HepG2 (cell line): ENCODE measurements around the gene PRKCE. TPM values are rescaled to one million over a fixed set of nuclear protein-coding genes. Genes with fewer than 3 reads are reported as not detected.
A peak's percentile ranks its signal among the peaks of the same experiment; 100 is the strongest.

Source experiments
- AGO2 ChIP-seq: fragments of 200-400 bp; formaldehyde crosslinking; optimal IDR thresholded peaks from 2 replicates; pipeline ENCODE3; 2017; ENCODE audit warnings: mild to moderate bottlenecking, low read depth, low read length, moderate library complexity
- ARNT2 ChIP-seq: sonication (generic); formaldehyde crosslinking; IDR thresholded peaks from 2 replicates; pipeline ENCODE4 v1.8.0; 2022; ENCODE audit warnings: mild to moderate bottlenecking, low read depth, missing genetic modification reagents, moderate library complexity
- CEBPG ChIP-seq: IDR thresholded peaks from 2 replicates; pipeline ENCODE4 v1.6.1; 2016
- FOXA3 ChIP-seq: IDR thresholded peaks from 2 replicates; pipeline ENCODE4 v1.6.1; 2016; ENCODE audit warnings: missing genetic modification reagents, missing compliant biosample characterization
- LCORL ChIP-seq, 2 experiments: fragments of 450-650 bp in 1 of 2; sonication (generic) in 1 of 2; formaldehyde crosslinking in 1 of 2; IDR thresholded peaks; 2 replicates each; pipeline versions ENCODE4 v1.5.0 to v1.6.1; 2017 to 2020; ENCODE audit warnings: antibody characterized with exemption in 1 of 2, missing genetic modification reagents in 1 of 2
- RXRB ChIP-seq: IDR thresholded peaks from 2 replicates; pipeline ENCODE4 v1.6.1; 2016; ENCODE audit warnings: borderline replicate concordance, missing genetic modification reagents, missing compliant biosample characterization
- SALL1 ChIP-seq: sonication (generic); formaldehyde crosslinking; IDR thresholded peaks from 2 replicates; pipeline ENCODE4 v1.8.0; 2022; ENCODE audit warnings: mild to moderate bottlenecking, missing genetic modification reagents
- SMC3 ChIP-seq: IDR thresholded peaks from 2 replicates; pipeline ENCODE4 v1.6.1; 2011; ENCODE audit warnings: low read length, improper control_type of control experiment
- SOX6 ChIP-seq, 2 experiments: fragments of 450-650 bp in 1 of 2; sonication (generic) in 1 of 2; formaldehyde crosslinking in 1 of 2; IDR thresholded peaks; 2 replicates each; pipeline versions ENCODE4 v1.4.0 to v1.6.1; 2017 to 2020; ENCODE audit warnings: antibody characterized with exemption in 1 of 2, mild to moderate bottlenecking in 1 of 2, missing genetic modification reagents in 1 of 2
- TMF1 ChIP-seq: sonication (generic); formaldehyde crosslinking; IDR thresholded peaks from 2 replicates; pipeline ENCODE4 v1.8.1; 2022; ENCODE audit warnings: low read depth, missing genetic modification reagents
- ZBTB7B ChIP-seq: sonication (generic); formaldehyde crosslinking; IDR thresholded peaks from 2 replicates; pipeline ENCODE4 v1.4.0; 2020; ENCODE audit warnings: missing genetic modification reagents
- polyA plus RNA-seq, 8 experiments: library from polyadenylated mRNA; depleted of rRNA in 3 of 8; stranded (reverse) in 7 of 8; unstranded in 1 of 8; fragments of >200 nt; fragmentation: Illumina TruSeq in 4 of 8; extraction: Trizol in 4 of 8; gene quantifications; 2 replicates each; pipeline versions ENCODE4 v1.2.1 to v1.2.3, GENCODE V29; 2011 to 2016; ENCODE audit warnings: low read depth in 4 of 8, missing spikeins in 1 of 8, mixed read lengths in 1 of 8; ENCODE audit not compliant: insufficient read depth in 1 of 8
- total RNA-seq, 5 experiments: library from RNA; depleted of rRNA; stranded (reverse); fragments of >200 nt; fragmentation: Illumina TruSeq; extraction: Trizol; gene quantifications; 2 replicates each; pipeline ENCODE4 v1.2.3, GENCODE V29; 2016; ENCODE audit warnings: low read depth in 1 of 5
- TF ChIP-seq, protein P1 (sequence below): sonication (generic); formaldehyde crosslinking; conservative IDR thresholded peaks from 2 replicates; pipeline ENCODE4 v1.4.0; 2020; ENCODE audit warnings: missing genetic modification reagents
- TF ChIP-seq, protein P2 (sequence below): sonication (generic); formaldehyde crosslinking; IDR thresholded peaks from 2 replicates; pipeline ENCODE4 v1.4.0; 2020; ENCODE audit warnings: mild to moderate bottlenecking, missing genetic modification reagents
- TF ChIP-seq, protein P3 (sequence below): sonication (generic); formaldehyde crosslinking; IDR thresholded peaks from 2 replicates; pipeline ENCODE4 v1.5.1; 2020; ENCODE audit warnings: mild to moderate bottlenecking, missing genetic modification reagents, moderate library complexity
- TF ChIP-seq, protein P4 (sequence below): sonication (generic); formaldehyde crosslinking; IDR thresholded peaks from 2 replicates; pipeline ENCODE4 v1.5.1; 2020; ENCODE audit warnings: mild to moderate bottlenecking, missing genetic modification reagents, borderline replicate concordance

The PRKCE gene
- total and polyA plus RNA-seq, 2 of the 13 experiments (the other 11 are each of a cell fraction or from before 2014, with no cell fraction given): 1.0 to 3.9 TPM

DNA sequence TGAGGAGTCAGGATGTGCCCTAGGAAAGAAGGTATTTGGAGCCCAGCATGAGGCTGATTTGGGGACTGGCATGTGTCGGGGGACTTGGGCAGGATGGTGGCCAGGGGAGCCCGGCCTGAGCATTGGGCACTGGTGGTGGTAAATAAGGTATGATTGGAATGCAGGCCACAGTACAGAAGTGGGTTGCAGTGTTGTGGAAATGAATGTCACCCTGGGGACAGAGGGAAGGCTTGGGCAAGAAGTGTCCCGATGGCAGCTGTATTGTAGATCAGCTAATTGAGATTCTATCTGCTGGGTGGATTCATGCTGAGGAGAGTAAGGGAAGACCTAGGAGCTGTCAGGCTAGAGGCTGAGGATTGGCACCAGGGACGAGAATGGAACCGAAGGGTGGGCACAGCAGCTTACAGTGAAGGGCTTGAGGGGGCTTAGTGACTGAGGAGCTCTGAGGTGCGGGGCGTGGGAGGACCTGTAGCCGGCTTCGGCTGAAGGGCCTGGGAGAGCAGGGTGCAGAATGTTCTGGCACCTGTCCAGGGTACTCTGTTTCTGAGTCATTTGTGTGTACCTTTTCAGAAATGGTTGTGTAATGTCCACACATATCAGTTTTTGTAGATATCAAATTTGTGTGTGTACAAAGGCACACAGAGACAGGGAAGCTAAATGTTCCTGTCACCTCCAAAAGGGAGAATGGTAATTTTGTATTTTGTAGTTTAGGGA, 170.2 kb downstream of the PRKCE start (continued):
- TF ChIP-seq FOXA3 (CRISPR knock-in tag) (peak; percentile 77), ZBTB7B (peak; percentile 26; the same call in 1 of the 2 replicates), SOX6 (IDR thresholded peaks at IDR 0.05) (no peak), SOX6 (CRISPR knock-in tag; IDR thresholded peaks at IDR 0.05) (peak; percentile 34; the same call in 1 of the 2 replicates), SALL1 (CRISPR knock-in tag) (peak; percentile 67), SMC3 (peak; percentile 36; the same call in 1 of the 2 replicates), LCORL (IDR thresholded peaks at IDR 0.05) (no peak), LCORL (CRISPR knock-in tag; IDR thresholded peaks at IDR 0.05) (0 out of 2 replicates have a peak, but pooled peaks have one; percentile 10), CEBPG (CRISPR knock-in tag) (peak; percentile 54), AGO2 (no peak), ARNT2 (CRISPR knock-in tag) (no peak), RXRB (CRISPR knock-in tag) (peak; percentile 26; the same call in 1 of the 2 replicates), TMF1 (CRISPR knock-in tag) (no peak)
- TF ChIP-seq, protein P1, sequence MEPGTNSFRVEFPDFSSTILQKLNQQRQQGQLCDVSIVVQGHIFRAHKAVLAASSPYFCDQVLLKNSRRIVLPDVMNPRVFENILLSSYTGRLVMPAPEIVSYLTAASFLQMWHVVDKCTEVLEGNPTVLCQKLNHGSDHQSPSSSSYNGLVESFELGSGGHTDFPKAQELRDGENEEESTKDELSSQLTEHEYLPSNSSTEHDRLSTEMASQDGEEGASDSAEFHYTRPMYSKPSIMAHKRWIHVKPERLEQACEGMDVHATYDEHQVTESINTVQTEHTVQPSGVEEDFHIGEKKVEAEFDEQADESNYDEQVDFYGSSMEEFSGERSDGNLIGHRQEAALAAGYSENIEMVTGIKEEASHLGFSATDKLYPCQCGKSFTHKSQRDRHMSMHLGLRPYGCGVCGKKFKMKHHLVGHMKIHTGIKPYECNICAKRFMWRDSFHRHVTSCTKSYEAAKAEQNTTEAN (CRISPR knock-in tag): 0 out of 2 replicates have a peak, but pooled peaks have one; percentile 59
- TF ChIP-seq, protein P2, sequence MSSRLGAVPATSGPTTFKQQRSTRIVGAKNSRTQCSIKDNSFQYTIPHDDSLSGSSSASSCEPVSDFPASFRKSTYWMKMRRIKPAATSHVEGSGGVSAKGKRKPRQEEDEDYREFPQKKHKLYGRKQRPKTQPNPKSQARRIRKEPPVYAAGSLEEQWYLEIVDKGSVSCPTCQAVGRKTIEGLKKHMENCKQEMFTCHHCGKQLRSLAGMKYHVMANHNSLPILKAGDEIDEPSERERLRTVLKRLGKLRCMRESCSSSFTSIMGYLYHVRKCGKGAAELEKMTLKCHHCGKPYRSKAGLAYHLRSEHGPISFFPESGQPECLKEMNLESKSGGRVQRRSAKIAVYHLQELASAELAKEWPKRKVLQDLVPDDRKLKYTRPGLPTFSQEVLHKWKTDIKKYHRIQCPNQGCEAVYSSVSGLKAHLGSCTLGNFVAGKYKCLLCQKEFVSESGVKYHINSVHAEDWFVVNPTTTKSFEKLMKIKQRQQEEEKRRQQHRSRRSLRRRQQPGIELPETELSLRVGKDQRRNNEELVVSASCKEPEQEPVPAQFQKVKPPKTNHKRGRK (CRISPR knock-in tag): no peak
- TF ChIP-seq, protein P3, sequence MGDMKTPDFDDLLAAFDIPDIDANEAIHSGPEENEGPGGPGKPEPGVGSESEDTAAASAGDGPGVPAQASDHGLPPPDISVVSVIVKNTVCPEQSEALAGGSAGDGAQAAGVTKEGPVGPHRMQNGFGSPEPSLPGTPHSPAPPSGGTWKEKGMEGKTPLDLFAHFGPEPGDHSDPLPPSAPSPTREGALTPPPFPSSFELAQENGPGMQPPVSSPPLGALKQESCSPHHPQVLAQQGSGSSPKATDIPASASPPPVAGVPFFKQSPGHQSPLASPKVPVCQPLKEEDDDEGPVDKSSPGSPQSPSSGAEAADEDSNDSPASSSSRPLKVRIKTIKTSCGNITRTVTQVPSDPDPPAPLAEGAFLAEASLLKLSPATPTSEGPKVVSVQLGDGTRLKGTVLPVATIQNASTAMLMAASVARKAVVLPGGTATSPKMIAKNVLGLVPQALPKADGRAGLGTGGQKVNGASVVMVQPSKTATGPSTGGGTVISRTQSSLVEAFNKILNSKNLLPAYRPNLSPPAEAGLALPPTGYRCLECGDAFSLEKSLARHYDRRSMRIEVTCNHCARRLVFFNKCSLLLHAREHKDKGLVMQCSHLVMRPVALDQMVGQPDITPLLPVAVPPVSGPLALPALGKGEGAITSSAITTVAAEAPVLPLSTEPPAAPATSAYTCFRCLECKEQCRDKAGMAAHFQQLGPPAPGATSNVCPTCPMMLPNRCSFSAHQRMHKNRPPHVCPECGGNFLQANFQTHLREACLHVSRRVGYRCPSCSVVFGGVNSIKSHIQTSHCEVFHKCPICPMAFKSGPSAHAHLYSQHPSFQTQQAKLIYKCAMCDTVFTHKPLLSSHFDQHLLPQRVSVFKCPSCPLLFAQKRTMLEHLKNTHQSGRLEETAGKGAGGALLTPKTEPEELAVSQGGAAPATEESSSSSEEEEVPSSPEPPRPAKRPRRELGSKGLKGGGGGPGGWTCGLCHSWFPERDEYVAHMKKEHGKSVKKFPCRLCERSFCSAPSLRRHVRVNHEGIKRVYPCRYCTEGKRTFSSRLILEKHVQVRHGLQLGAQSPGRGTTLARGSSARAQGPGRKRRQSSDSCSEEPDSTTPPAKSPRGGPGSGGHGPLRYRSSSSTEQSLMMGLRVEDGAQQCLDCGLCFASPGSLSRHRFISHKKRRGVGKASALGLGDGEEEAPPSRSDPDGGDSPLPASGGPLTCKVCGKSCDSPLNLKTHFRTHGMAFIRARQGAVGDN (CRISPR knock-in tag): peak; percentile 51
- TF ChIP-seq, protein P4, sequence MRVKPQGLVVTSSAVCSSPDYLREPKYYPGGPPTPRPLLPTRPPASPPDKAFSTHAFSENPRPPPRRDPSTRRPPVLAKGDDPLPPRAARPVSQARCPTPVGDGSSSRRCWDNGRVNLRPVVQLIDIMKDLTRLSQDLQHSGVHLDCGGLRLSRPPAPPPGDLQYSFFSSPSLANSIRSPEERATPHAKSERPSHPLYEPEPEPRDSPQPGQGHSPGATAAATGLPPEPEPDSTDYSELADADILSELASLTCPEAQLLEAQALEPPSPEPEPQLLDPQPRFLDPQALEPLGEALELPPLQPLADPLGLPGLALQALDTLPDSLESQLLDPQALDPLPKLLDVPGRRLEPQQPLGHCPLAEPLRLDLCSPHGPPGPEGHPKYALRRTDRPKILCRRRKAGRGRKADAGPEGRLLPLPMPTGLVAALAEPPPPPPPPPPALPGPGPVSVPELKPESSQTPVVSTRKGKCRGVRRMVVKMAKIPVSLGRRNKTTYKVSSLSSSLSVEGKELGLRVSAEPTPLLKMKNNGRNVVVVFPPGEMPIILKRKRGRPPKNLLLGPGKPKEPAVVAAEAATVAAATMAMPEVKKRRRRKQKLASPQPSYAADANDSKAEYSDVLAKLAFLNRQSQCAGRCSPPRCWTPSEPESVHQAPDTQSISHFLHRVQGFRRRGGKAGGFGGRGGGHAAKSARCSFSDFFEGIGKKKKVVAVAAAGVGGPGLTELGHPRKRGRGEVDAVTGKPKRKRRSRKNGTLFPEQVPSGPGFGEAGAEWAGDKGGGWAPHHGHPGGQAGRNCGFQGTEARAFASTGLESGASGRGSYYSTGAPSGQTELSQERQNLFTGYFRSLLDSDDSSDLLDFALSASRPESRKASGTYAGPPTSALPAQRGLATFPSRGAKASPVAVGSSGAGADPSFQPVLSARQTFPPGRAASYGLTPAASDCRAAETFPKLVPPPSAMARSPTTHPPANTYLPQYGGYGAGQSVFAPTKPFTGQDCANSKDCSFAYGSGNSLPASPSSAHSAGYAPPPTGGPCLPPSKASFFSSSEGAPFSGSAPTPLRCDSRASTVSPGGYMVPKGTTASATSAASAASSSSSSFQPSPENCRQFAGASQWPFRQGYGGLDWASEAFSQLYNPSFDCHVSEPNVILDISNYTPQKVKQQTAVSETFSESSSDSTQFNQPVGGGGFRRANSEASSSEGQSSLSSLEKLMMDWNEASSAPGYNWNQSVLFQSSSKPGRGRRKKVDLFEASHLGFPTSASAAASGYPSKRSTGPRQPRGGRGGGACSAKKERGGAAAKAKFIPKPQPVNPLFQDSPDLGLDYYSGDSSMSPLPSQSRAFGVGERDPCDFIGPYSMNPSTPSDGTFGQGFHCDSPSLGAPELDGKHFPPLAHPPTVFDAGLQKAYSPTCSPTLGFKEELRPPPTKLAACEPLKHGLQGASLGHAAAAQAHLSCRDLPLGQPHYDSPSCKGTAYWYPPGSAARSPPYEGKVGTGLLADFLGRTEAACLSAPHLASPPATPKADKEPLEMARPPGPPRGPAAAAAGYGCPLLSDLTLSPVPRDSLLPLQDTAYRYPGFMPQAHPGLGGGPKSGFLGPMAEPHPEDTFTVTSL: 0 out of 2 replicates have a peak, but pooled peaks have one; percentile 44
